WTC11 (cell line): ENCODE results near the gene SMYD3.

Experiments
- CTCF ChIP-seq: fragments of 200-600 bp; IDR thresholded peaks from 2 replicates; pipeline ENCODE4 v1.8.0; 2022; ENCODE audit warnings: antibody characterized with exemption
- MAX ChIP-seq: sonication (generic); formaldehyde crosslinking; IDR thresholded peaks from 2 replicates; pipeline ENCODE4 v1.8.0; 2022; ENCODE audit warnings: mild to moderate bottlenecking, missing genetic modification reagents
- ZNF138 ChIP-seq: sonication (generic); formaldehyde crosslinking; conservative IDR thresholded peaks from 2 replicates; pipeline ENCODE4 v1.8.1; 2022; ENCODE audit warnings: mild to moderate bottlenecking, moderate library complexity, missing genetic modification reagents

GRCh38 chr1:245840971-245841370, 666.1 kb downstream of the SMYD3 start:
- TF ChIP-seq CTCF (no peak), ZNF138 (CRISPR knock-in tag) (no peak), MAX (CRISPR knock-in tag) (no peak)
